GM12891 (cell line): ENCODE data around the gene ASIC2.

Experiments
- DNase-seq: peaks from one replicate; pipeline ENCODE4 v3.0.0; 2011; ENCODE audit warnings: low spot score; ENCODE audit not compliant: insufficient read length
- FAIRE-seq: peaks from 2 replicates; lab custom pipeline; 2011; peaks lifted over from hg19 to GRCh38; lab: Jason Lieb, UNC
- PAX5 ChIP-seq: IDR thresholded peaks from 2 replicates; pipeline ENCODE4 v1.6.1; 2011; ENCODE audit warnings: low read length, moderate library complexity, mild to moderate bottlenecking; ENCODE audit not compliant: insufficient read depth, severe bottlenecking
- POLR2A ChIP-seq: IDR thresholded peaks from 2 replicates; pipeline ENCODE4 v1.6.1; 2011; ENCODE audit warnings: low read depth, low read length, control low read depth
- POLR2AphosphoS5 ChIP-seq: IDR thresholded peaks from 2 replicates; pipeline ENCODE4 v1.6.1; 2011; ENCODE audit warnings: low read depth, low read length, control low read depth
- POU2F2 ChIP-seq: IDR thresholded peaks from 2 replicates; pipeline ENCODE4 v1.6.1; 2011; ENCODE audit warnings: low read depth, mild to moderate bottlenecking, control low read depth, low read length, moderate library complexity
- SPI1 ChIP-seq: IDR thresholded peaks from 2 replicates; pipeline ENCODE4 v1.6.1; 2011; ENCODE audit warnings: low read depth, low read length, control low read depth
- TAF1 ChIP-seq: IDR thresholded peaks from 2 replicates; pipeline ENCODE4 v1.6.1; 2011; ENCODE audit warnings: low read depth, low read length, control low read depth

Gene ASIC2

GRCh38 chr17:33073416-33073815 is 219.7 kb downstream of the ASIC2 start:
- TF ChIP-seq TAF1: no peak
- TF ChIP-seq SPI1: no peak
- no peak for TF ChIP-seq POLR2A
- no peak for TF ChIP-seq PAX5
- no peak for TF ChIP-seq POU2F2
- TF ChIP-seq POLR2AphosphoS5: no peak
- no peak for FAIRE-seq
- DNase-seq: no peak

GRCh38 chr17:33072421-33073161 is 220.5 kb downstream of the ASIC2 start:
- no peak for FAIRE-seq
- TF ChIP-seq SPI1: no peak
- no peak for TF ChIP-seq POLR2A
- no peak for TF ChIP-seq POU2F2
- TF ChIP-seq PAX5: no peak
- no peak for TF ChIP-seq TAF1

GRCh38 chr17:33071656-33072055 is 221.4 kb downstream of the ASIC2 start:
- DNase-seq (no peak), FAIRE-seq (no peak)
- TF ChIP-seq TAF1 (no peak), POU2F2 (no peak), PAX5 (no peak), SPI1 (no peak), POLR2AphosphoS5 (no peak), POLR2A (no peak)

More at GRCh38 chr17:33072421-33073161, 220.5 kb downstream of the ASIC2 start:
- no peak for DNase-seq

- DNase-seq (no peak), FAIRE-seq (no peak)
- TF ChIP-seq POLR2A: no peak
- no peak for TF ChIP-seq PAX5
- no peak for TF ChIP-seq POLR2AphosphoS5
- no peak for TF ChIP-seq SPI1
- no peak for TF ChIP-seq POU2F2
- no peak for TF ChIP-seq TAF1
Observed at GRCh38 chr17:33057564-33057963, 235.5 kb downstream of the ASIC2 start.

- TF ChIP-seq SPI1 (no peak), POLR2A (no peak), POU2F2 (no peak)
- FAIRE-seq: no peak
Observed at GRCh38 chr17:33056399-33057146, 236.5 kb downstream of the ASIC2 start.

GRCh38 chr17:33055746-33056145 is 237.3 kb downstream of the ASIC2 start:
- TF ChIP-seq PAX5: no peak
- no peak for TF ChIP-seq SPI1
- FAIRE-seq (no peak), DNase-seq (no peak)

More at GRCh38 chr17:33056399-33057146, 236.5 kb downstream of the ASIC2 start:
- DNase-seq: no peak

- DNase-seq: no peak
- FAIRE-seq: no peak
- TF ChIP-seq POLR2AphosphoS5 (no peak), SPI1 (no peak), POLR2A (no peak), PAX5 (no peak), TAF1 (no peak), POU2F2 (no peak)
Observed at GRCh38 chr17:33055171-33055611, 237.9 kb downstream of the ASIC2 start.

GRCh38 chr17:33054412-33054811 is 238.7 kb downstream of the ASIC2 start:
- DNase-seq (no peak), FAIRE-seq (no peak)
- no peak for TF ChIP-seq PAX5
- TF ChIP-seq SPI1: no peak
- no peak for TF ChIP-seq POU2F2
- TF ChIP-seq POLR2AphosphoS5: no peak
- TF ChIP-seq TAF1: no peak
- TF ChIP-seq POLR2A: no peak

- TF ChIP-seq TAF1 (no peak), POU2F2 (no peak), POLR2AphosphoS5 (no peak), POLR2A (no peak), SPI1 (no peak), PAX5 (no peak)
- FAIRE-seq (no peak), DNase-seq (no peak)
Observed at GRCh38 chr17:33053676-33054075, 239.4 kb downstream of the ASIC2 start.
